Measurements from ENCODE around the gene GLYR1. TPM values are rescaled to one million over a fixed set of nuclear protein-coding genes. Genes with fewer than 3 reads are reported as not detected.

The GLYR1 gene
- total RNA-seq, 2 donors from 2014 or later = 19.7 to 27.7 TPM

DNA sequence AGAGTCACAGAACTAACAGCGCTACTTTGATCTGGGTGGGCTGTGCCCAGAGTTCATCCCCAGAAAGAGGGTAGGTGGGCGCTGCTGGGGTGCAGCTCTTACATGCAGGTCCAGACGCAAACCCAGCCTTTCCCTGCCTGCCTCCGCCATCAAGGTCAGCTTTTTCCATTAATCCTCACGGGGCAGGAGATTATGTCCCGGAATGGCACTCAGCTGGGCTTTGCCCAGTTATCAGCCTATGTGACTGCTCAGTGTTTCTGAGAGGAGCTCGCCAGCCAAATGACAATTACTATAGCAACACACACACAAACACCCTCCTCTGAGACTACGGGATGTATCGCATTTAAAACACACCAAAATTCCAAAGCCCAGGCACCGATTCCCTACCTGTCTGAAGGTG is 20.1 kb downstream of the GLYR1 start:
- Histone ChIP-seq H3K4me1 (no peaks in the 10 kb centered on the region), H3K9me3 (no peaks in the 10 kb centered on the region), H3K4me3 (no peak overlapping the region), H3K27ac (no peak overlapping the region), H3K36me3 (replicated peaks in 1 of 2; ENCODE audit: insufficient read depth in 1 of 2, low read depth in 2 of 2) (peaks cover 0 to 46% of the 10 kb centered on the region in 2 donors), H3K27me3 (no peaks in the 10 kb centered on the region)
- intact Hi-C loops (cut with DNase I) = no loop called here
- WGBS, 2 donors = 43 to 53% methylated on average over 5 to 10 of the region's 10 CpGs
- TF ChIP-seq CTCF (IDR thresholded peaks at IDR 0.05) (no peak), POLR2A (IDR thresholded peaks at IDR 0.05) (no peak)
- ATAC-seq (peak; percentile 77), DNase-seq (peak in 1 of 4 donors; percentile 29)

GRCh38 chr16:4826526-4826925 is 20.6 kb downstream of the GLYR1 start:
- peaks cover 0 to 46% of the 10 kb centered on the region in 2 donors for H3K36me3 ChIP-seq (replicated peaks in 1 of 2; ENCODE audit: insufficient read depth in 1 of 2, low read depth in 2 of 2)
- no peak for TF ChIP-seq CTCF (IDR thresholded peaks at IDR 0.05)
- no peak for TF ChIP-seq POLR2A (IDR thresholded peaks at IDR 0.05)
- no peak overlapping the region for H3K4me3 ChIP-seq
- DNase-seq = no peak
- no peaks in the 10 kb centered on the region for H3K4me1 ChIP-seq
- H3K9me3 ChIP-seq = no peaks in the 10 kb centered on the region
- intact Hi-C loops (cut with DNase I) = no loop called here
- 92 to 100% methylated on average over 4 of the region's 4 CpGs for WGBS, 2 donors
- no peaks in the 10 kb centered on the region for H3K27me3 ChIP-seq
- ATAC-seq = no peak
- H3K27ac ChIP-seq = no peak overlapping the region

- Histone ChIP-seq H3K27me3 (no peaks in the 10 kb centered on the region), H3K4me1 (no peaks in the 10 kb centered on the region), H3K27ac (no peak overlapping the region), H3K9me3 (no peaks in the 10 kb centered on the region), H3K36me3 (replicated peaks in 1 of 2; ENCODE audit: insufficient read depth in 1 of 2, low read depth in 2 of 2) (peaks cover 0 to 42% of the 10 kb centered on the region in 2 donors), H3K4me3 (no peak overlapping the region)
- intact Hi-C loops (cut with DNase I) = no loop called here
- ATAC-seq = no peak
- TF ChIP-seq CTCF (IDR thresholded peaks at IDR 0.05) (no peak), POLR2A (IDR thresholded peaks at IDR 0.05) (no peak)
- no peak for DNase-seq
- 78 to 83% methylated on average over 8 of the region's 8 CpGs for WGBS, 2 donors
These were observed 21.9 kb downstream of the GLYR1 start for GRCh38 chr16:4825196-4825595.

DNA sequence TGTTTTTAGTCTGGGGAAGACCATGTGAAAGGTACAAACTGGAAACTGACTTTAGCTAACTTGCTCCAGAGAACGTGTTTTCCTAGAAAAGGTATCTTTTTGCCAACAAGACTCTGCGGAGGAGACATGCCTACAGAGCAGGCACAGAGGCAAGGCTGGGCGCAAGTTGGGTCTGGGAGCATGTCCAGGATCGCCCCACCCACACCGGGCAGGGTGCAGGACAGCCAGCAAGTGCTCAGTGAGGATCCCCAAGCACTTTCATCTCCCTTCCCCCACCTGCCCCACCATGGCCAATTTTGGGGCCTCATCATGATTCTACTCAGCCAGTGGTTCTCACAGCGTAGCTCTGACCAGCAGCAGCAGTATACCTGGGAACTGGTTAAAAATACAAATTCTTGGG is 26.4 kb downstream of the GLYR1 start:
- ATAC-seq = no peak
- intact Hi-C loops (cut with DNase I) = no loop called here
- H3K9me3 ChIP-seq = no peaks in the 10 kb centered on the region
- WGBS, 2 donors = 85 to 94% methylated on average over 5 to 6 of the region's 6 CpGs
- no peak overlapping the region for H3K27ac ChIP-seq
- peaks cover 0 to 39% of the 10 kb centered on the region in 2 donors for H3K36me3 ChIP-seq (replicated peaks in 1 of 2; ENCODE audit: insufficient read depth in 1 of 2, low read depth in 2 of 2)
- no peak for DNase-seq
- no peaks in the 10 kb centered on the region for H3K27me3 ChIP-seq
- no peaks in the 10 kb centered on the region for H3K4me1 ChIP-seq
- H3K4me3 ChIP-seq = no peak overlapping the region
- TF ChIP-seq CTCF (IDR thresholded peaks at IDR 0.05) (no peak), POLR2A (IDR thresholded peaks at IDR 0.05) (no peak)

- no peak for TF ChIP-seq POLR2A (IDR thresholded peaks at IDR 0.05)
- WGBS, 2 donors = 79 to 87% methylated on average over 14 to 16 of the region's 16 CpGs
- intact Hi-C loops (cut with DNase I) = no loop called here
- H3K36me3 ChIP-seq (replicated peaks in 1 of 2; ENCODE audit: insufficient read depth in 1 of 2, low read depth in 2 of 2) = peaks cover 11 to 25% of the 10 kb centered on the region in 2 donors
- no peak overlapping the region for H3K27ac ChIP-seq
- H3K4me1 ChIP-seq = no peaks in the 10 kb centered on the region
- H3K27me3 ChIP-seq = no peaks in the 10 kb centered on the region
- H3K4me3 ChIP-seq = no peak overlapping the region
- DNase-seq = no peak
- H3K9me3 ChIP-seq = no peaks in the 10 kb centered on the region
- ATAC-seq = no peak
These were observed 32.4 kb downstream of the GLYR1 start for GRCh38 chr16:4814542-4815173.
